A549 (cell line): ENCODE measurements around the gene VCL. TPM values are rescaled to one million over a fixed set of nuclear protein-coding genes. Genes with fewer than 3 reads are reported as not detected.
A peak's percentile ranks its signal among the peaks of the same experiment; 100 is the strongest.

ENCODE experiments used
- ATAC-seq, 2 experiments: fragments of 200-7000 bp in 1 of 2; fragments of >200 bp in 1 of 2; cut with Nextera tagmentation in 1 of 2; cut with Tn5 transposase in 1 of 2; 3 replicates each; pipeline versions ENCODE4 v1.8.0 to v1.9.1; 2018 to 2020; ENCODE audit warnings: mild to moderate bottlenecking in 1 of 2, moderate library complexity in 1 of 2
- CTCF ChIA-PET: fragments of 300-600 bp; sonication (Branson Sonifier 250); formaldehyde crosslinking; extraction: SDS; loops from one replicate; lab custom pipeline; 2021; ENCODE audit warnings: antibody characterized with exemption, inconsistent platforms; lab: Yijun Ruan, JAX
- POLR2A ChIA-PET: fragments of 350-600 bp; formaldehyde crosslinking; extraction: SDS; loops from one replicate; lab custom pipeline; 2021; ENCODE audit warnings: antibody characterized with exemption, inconsistent platforms; lab: Yijun Ruan, JAX
- DNase-seq, 2 experiments: peaks; one replicate each; pipeline versions ENCODE4 v3.0.0 to v3.0.0-alpha.2; 2011 to 2016; ENCODE audit warnings: low read depth in 1 of 2, low spot score in 1 of 2
- FAIRE-seq: peaks from 2 replicates; lab custom pipeline; 2011; peaks lifted over from hg19 to GRCh38; lab: Jason Lieb, UNC
- H3K27ac ChIP-seq, 2 experiments: fragments of >200 bp; sonication (Bioruptor Twin); formaldehyde crosslinking; 3 replicates each; pipeline ENCODE4 v1.5.1; 2016 to 2017
- H3K4me1 ChIP-seq: fragments of >200 bp; sonication (Bioruptor Twin); formaldehyde crosslinking; 3 replicates; pipeline ENCODE4 v1.6.1; 2016
- H3K4me2 ChIP-seq: fragments of >200 bp; sonication (Bioruptor Twin); formaldehyde crosslinking; 3 replicates; pipeline ENCODE4 v1.6.1; 2016
- H3K4me3 ChIP-seq: fragments of >200 bp; sonication (Bioruptor Twin); formaldehyde crosslinking; 3 replicates; pipeline ENCODE4 v1.5.1; 2016
- H3K9me3 ChIP-seq: fragments of >200 bp; sonication (Bioruptor Twin); formaldehyde crosslinking; 3 replicates; pipeline ENCODE4 v1.6.1; 2016
- BHLHE40 ChIP-seq: IDR thresholded peaks from 2 replicates; pipeline ENCODE4 v1.6.1; 2012; ENCODE audit warnings: low read depth, low read length, inconsistent platforms
- EP300 ChIP-seq, 2 experiments: fragments of >200 bp; sonication (Bioruptor Twin); formaldehyde crosslinking; IDR thresholded peaks; 2 replicates in 1 of 2; 3 replicates in 1 of 2; pipeline ENCODE4 v1.6.1; 2016 to 2017
- ESRRA ChIP-seq: fragments of 150-350 bp; IDR thresholded peaks from 2 replicates; pipeline ENCODE4 v1.6.1; 2014; ENCODE audit warnings: mild to moderate bottlenecking, low read length, borderline replicate concordance
- FOSL2 ChIP-seq, 2 experiments: fragments of 450-650 bp in 1 of 2; fragments of >200 bp in 1 of 2; sonication (Bioruptor Twin) in 1 of 2; formaldehyde crosslinking; IDR thresholded peaks; 2 replicates each; pipeline versions ENCODE4 v1.5.0 to v1.6.1; 2016 to 2020; ENCODE audit warnings: mild to moderate bottlenecking in 1 of 2, moderate library complexity in 1 of 2
- JUNB ChIP-seq: fragments of >200 bp; sonication (Bioruptor Twin); formaldehyde crosslinking; IDR thresholded peaks from 2 replicates; pipeline ENCODE4 v1.6.1; 2016
- KDM1A ChIP-seq: fragments of 200-600 bp; sonication (generic); IDR thresholded peaks from 2 replicates; pipeline ENCODE4 v1.6.1; 2016; ENCODE audit warnings: low read depth, mild to moderate bottlenecking
- MYC ChIP-seq: IDR thresholded peaks from 2 replicates; pipeline ENCODE4 v1.6.1; 2012; ENCODE audit warnings: mild to moderate bottlenecking, inconsistent platforms, low read length, improper control_type of control experiment, borderline replicate concordance
- NFE2L2 ChIP-seq: fragments of 150-350 bp; conservative IDR thresholded peaks from 2 replicates; pipeline ENCODE4 v1.6.1; 2014; ENCODE audit warnings: low read length
- POLR2A ChIP-seq: IDR thresholded peaks from 2 replicates; pipeline ENCODE4 v1.6.1; 2012; ENCODE audit warnings: mild to moderate bottlenecking, low read length
- POLR2AphosphoS2 ChIP-seq: conservative IDR thresholded peaks from 2 replicates; pipeline ENCODE4 v1.6.1; 2012; ENCODE audit warnings: low read length, improper control_type of control experiment, inconsistent platforms
- RARB ChIP-seq: fragments of 250-450 bp; sonication (Bioruptor Pico); IDR thresholded peaks from 2 replicates; pipeline ENCODE4 v1.8.0; 2021; ENCODE audit warnings: mild to moderate bottlenecking, moderate library complexity
- RNF2 ChIP-seq: fragments of 200-600 bp; sonication (generic); IDR thresholded peaks from 2 replicates; pipeline ENCODE4 v1.6.1; 2016; ENCODE audit warnings: low read depth, mild to moderate bottlenecking, antibody characterized with exemption, moderate library complexity, borderline replicate concordance
- TP53 ChIP-seq: fragments of 250-450 bp; sonication (Bioruptor Pico); IDR thresholded peaks from 2 replicates; pipeline ENCODE4 v1.5.0; 2021; ENCODE audit warnings: mild to moderate bottlenecking, moderate library complexity
- ZFP36 ChIP-seq: fragments of 450-650 bp; IDR thresholded peaks from 2 replicates; pipeline ENCODE4 v1.6.1; 2014; ENCODE audit warnings: borderline replicate concordance; ENCODE audit not compliant: partially characterized antibody
- ZNF302 ChIP-seq: fragments of 250-450 bp; sonication (Bioruptor Pico); IDR thresholded peaks from 2 replicates; pipeline ENCODE4 v1.9.0; 2021; ENCODE audit warnings: inconsistent platforms, mild to moderate bottlenecking, moderate library complexity
- ZSCAN20 ChIP-seq: fragments of 250-450 bp; sonication (Bioruptor Pico); IDR thresholded peaks from 2 replicates; pipeline ENCODE4 v1.8.0; 2022; ENCODE audit warnings: mild to moderate bottlenecking, moderate library complexity
- WGBS: methylation state at CpG from one replicate; pipeline ENCODE4 v1.1.6; 2017; ENCODE audit errors: missing lambda C conversion rate; 5-methylcytosine and 5-hydroxymethylcytosine counted together
- polyA plus RNA-seq, 4 experiments: library from polyadenylated mRNA; depleted of rRNA in 3 of 4; stranded (reverse); fragments of >200 nt; fragmentation: RNase III in 1 of 4; extraction: RNeasy Plus Mini Kit Qiagen cat#74134 plus additional on column Dnase treatment in 1 of 4; gene quantifications; 2 replicates in 3 of 4; 3 replicates in 1 of 4; pipeline ENCODE4 v1.2.3, GENCODE V29; 2011 to 2017
- TF ChIP-seq, protein P1 (sequence below): IDR thresholded peaks from 2 replicates; pipeline ENCODE4 v1.6.1; 2012
- TF ChIP-seq, protein P2 (sequence below): fragments of 250-450 bp; sonication (Bioruptor Pico); IDR thresholded peaks from 2 replicates; pipeline ENCODE4 v1.5.0; 2020; ENCODE audit warnings: low read depth, mild to moderate bottlenecking, moderate library complexity
- TF ChIP-seq, protein P3 (sequence below): fragments of >200 bp; sonication (Bioruptor Twin); formaldehyde crosslinking; IDR thresholded peaks from 3 replicates; pipeline ENCODE4 v1.5.1; 2016

The VCL gene
- polyA plus RNA-seq, 2 of the 4 experiments (the other 2 are of a cell fraction): 101 to 112 TPM

DNA sequence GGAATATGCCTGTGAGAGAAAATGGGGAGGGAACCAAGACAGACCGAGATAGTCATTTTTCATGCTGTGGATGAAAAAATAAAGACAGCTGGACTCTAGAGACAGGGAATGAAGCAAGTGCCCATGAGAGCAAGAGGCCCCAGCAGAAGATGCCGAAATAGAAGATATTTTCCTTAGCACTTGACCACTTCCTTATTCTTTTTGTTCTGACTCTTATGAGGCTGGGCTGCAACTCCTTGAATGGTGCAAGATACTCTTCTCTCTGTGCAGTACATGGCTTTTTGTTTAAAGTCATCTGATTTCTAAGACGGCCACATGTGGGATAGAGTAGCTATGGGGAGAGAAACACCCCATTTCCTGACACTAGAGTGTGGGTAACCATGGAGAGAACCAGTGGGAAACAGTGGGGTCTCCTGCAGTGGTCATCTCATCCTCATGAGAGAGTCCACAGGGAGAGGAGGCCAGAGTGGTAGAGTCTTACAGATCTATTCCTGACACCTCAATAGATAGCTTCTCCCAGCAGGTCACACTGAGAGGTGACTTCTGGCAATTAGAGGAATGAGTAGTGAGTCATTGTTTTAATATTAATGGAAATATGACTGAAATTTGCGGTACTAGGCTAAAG is 18.0 kb upstream of the VCL start (continued):
- no peak for TF ChIP-seq ZFP36
- TF ChIP-seq NFE2L2: no peak
- no peak for TF ChIP-seq JUNB
- TF ChIP-seq, all 56 proteins: peak for 0

DNA sequence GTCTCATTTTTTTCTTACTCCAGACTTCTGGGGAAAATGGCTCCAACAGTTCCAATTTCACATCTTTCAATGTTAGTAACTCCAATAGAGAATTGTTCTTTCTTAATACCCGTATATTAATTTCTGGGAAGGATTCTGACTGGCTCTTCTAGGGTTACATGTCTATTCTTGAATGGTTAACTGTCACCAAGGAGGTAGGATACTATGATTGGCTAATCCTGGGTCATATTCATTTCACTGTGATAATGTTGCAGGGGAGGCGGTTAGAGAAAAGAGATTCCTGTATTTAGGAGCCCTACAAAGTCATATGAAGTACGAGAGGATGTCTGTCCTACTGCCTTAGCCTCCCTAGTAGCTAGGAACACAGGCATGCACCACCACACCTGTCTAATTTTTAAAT is 16.1 kb upstream of the VCL start:
- peaks cover 7% of the 10 kb centered on the region; the same call in 2 of the 3 replicates for H3K4me1 ChIP-seq
- CTCF ChIA-PET: interaction anchor here (0.8 to 1.9 kb wide), 5 partner anchors 14 to 100 kb away, joined by 3 to 4 read pairs (median 3); no protein-coding TSS in a partner anchor
- H3K9me3 ChIP-seq: no peaks in the 10 kb centered on the region
- WGBS: 78% methylated on average over 3 of the region's 3 CpGs
- no peak overlapping the region for H3K27ac ChIP-seq
- TF ChIP-seq, protein P1, sequence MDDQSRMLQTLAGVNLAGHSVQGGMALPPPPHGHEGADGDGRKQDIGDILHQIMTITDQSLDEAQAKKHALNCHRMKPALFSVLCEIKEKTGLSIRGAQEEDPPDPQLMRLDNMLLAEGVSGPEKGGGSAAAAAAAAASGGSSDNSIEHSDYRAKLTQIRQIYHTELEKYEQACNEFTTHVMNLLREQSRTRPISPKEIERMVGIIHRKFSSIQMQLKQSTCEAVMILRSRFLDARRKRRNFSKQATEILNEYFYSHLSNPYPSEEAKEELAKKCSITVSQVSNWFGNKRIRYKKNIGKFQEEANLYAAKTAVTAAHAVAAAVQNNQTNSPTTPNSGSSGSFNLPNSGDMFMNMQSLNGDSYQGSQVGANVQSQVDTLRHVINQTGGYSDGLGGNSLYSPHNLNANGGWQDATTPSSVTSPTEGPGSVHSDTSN: no peak
- TF ChIP-seq TP53 (CRISPR knock-in tag): no peak
- no peak for TF ChIP-seq ESRRA
- no peak for TF ChIP-seq EP300 (IDR thresholded peaks at IDR 0.05)
- ATAC-seq (no peak), FAIRE-seq (no peak), DNase-seq (no peak)
- no peak overlapping the region for H3K4me3 ChIP-seq
- POLR2A ChIA-PET: no interaction called here
- H3K4me2 ChIP-seq: no peak overlapping the region

DNA sequence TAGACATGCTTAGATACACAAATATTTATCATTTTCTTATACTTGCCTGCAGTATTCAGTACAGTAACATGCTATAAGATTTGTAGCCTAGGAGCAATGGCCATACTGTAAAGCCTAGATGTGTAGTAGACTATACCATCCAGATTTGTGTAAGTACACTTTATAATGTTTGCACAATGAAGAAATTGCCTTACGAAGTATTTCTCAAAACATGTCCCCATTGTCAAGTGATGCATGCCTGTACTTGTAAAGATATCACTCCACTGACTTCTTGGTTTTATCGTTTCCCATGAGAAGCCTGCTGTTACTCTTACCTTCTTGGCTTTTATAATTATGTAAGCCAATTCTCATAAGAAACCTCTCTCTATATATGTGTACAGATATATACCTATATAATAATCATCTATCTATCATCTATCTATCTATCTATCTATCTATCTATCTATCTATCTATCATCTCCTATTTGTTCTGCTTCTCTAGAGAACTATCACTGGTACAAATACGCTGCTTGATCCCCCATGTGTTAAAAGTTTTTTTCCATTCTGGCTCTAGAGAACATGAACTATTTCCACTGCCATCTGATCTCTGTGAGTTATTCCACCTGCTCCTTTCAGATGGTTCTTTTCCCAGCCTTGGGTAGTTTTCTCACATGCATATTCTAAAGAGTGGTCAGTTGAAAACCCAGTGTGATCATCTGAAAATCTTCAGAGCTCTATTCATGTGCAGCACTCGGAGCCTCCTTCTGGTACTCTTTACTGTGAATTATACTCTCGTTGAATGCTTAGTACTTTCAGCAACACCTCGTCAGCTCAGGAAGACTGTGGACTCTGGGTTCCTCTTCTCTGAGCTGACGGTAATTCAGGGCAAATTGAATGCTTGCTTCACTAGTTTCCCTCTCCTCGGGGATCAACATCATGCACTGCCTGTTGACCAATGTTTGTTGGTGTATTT is 14.5 kb upstream of the VCL start:
- 74% methylated on average over 8 of the region's 8 CpGs for WGBS
- TF ChIP-seq RARB: no peak
- no peak for TF ChIP-seq FOSL2 (IDR thresholded peaks at IDR 0.05)
- no peak for TF ChIP-seq FOSL2 (CRISPR knock-in tag; IDR thresholded peaks at IDR 0.05)
- TF ChIP-seq RNF2: no peak
- TF ChIP-seq POLR2A: no peak
- no peak for TF ChIP-seq ZFP36
- no peak for TF ChIP-seq ZSCAN20 (CRISPR knock-in tag)
- TF ChIP-seq, protein P1: no peak
- TF ChIP-seq, protein P2, sequence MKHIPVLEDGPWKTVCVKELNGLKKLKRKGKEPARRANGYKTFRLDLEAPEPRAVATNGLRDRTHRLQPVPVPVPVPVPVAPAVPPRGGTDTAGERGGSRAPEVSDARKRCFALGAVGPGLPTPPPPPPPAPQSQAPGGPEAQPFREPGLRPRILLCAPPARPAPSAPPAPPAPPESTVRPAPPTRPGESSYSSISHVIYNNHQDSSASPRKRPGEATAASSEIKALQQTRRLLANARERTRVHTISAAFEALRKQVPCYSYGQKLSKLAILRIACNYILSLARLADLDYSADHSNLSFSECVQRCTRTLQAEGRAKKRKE: no peak
- TF ChIP-seq MYC: no peak
- TF ChIP-seq ESRRA: no peak
- TF ChIP-seq BHLHE40: no peak
- no peak for TF ChIP-seq ZNF302
- TF ChIP-seq, protein P3, sequence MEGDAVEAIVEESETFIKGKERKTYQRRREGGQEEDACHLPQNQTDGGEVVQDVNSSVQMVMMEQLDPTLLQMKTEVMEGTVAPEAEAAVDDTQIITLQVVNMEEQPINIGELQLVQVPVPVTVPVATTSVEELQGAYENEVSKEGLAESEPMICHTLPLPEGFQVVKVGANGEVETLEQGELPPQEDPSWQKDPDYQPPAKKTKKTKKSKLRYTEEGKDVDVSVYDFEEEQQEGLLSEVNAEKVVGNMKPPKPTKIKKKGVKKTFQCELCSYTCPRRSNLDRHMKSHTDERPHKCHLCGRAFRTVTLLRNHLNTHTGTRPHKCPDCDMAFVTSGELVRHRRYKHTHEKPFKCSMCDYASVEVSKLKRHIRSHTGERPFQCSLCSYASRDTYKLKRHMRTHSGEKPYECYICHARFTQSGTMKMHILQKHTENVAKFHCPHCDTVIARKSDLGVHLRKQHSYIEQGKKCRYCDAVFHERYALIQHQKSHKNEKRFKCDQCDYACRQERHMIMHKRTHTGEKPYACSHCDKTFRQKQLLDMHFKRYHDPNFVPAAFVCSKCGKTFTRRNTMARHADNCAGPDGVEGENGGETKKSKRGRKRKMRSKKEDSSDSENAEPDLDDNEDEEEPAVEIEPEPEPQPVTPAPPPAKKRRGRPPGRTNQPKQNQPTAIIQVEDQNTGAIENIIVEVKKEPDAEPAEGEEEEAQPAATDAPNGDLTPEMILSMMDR: no peak
- TF ChIP-seq TP53 (CRISPR knock-in tag): no peak
- no peak for TF ChIP-seq POLR2AphosphoS2
- no peak for TF ChIP-seq KDM1A
- TF ChIP-seq JUNB: no peak
- ChIA-PET CTCF (interaction anchor here (0.6 to 1.4 kb wide), 3 partner anchors 10 to 105 kb away, joined by 3 to 4 read pairs (median 3); no protein-coding TSS in a partner anchor), POLR2A (no interaction called here)
- Histone ChIP-seq H3K9me3 (no peaks in the 10 kb centered on the region), H3K27ac (no peak overlapping the region), H3K4me1 (peaks cover 7% of the 10 kb centered on the region; the same call in 2 of the 3 replicates), H3K4me2 (no peak overlapping the region), H3K4me3 (no peak overlapping the region)
- DNase-seq (no peak), FAIRE-seq (no peak), ATAC-seq (peak in 1 of 2 experiments; percentile 34; a peak in 1 of 6 replicates)
